ENCODE measurements around the gene SNX22.

DNA sequence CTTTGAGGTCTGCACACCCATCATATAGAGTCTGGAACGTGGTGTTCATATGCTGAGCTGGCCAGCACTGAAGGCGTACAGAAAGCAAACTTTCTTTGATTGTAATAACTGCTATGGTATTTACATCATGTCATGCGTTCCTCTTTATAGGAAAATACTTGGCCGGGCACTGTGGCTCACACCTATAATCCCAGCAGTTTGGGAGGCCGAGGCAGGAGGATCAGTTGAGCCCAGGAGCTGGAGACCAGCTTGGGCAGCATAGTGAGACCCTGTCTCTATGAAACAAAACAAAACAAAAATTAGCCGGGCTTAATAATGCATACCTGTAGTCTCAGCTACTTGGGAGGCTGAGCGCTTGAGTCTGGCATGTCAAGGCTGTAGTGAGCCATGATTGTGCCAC, 3.4 kb upstream of the SNX22 start:
- TF ChIP-seq, protein P1, sequence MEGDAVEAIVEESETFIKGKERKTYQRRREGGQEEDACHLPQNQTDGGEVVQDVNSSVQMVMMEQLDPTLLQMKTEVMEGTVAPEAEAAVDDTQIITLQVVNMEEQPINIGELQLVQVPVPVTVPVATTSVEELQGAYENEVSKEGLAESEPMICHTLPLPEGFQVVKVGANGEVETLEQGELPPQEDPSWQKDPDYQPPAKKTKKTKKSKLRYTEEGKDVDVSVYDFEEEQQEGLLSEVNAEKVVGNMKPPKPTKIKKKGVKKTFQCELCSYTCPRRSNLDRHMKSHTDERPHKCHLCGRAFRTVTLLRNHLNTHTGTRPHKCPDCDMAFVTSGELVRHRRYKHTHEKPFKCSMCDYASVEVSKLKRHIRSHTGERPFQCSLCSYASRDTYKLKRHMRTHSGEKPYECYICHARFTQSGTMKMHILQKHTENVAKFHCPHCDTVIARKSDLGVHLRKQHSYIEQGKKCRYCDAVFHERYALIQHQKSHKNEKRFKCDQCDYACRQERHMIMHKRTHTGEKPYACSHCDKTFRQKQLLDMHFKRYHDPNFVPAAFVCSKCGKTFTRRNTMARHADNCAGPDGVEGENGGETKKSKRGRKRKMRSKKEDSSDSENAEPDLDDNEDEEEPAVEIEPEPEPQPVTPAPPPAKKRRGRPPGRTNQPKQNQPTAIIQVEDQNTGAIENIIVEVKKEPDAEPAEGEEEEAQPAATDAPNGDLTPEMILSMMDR (IDR thresholded peaks at IDR 0.05) = no peak
- TF ChIP-seq POLR2A (IDR thresholded peaks at IDR 0.05) = no peak

Measured in right lobe of liver (tissue), 4 donors.